Stomach (tissue), 4 donors: Measurements from ENCODE around the gene TJP2.

Source experiments
- EP300 ChIP-seq: sonication (generic); formaldehyde crosslinking; IDR thresholded peaks from one replicate; pipeline ENCODE4 v1.6.1; 2017; ENCODE audit warnings: antibody characterized with exemption
- POLR2A ChIP-seq, 4 donors: fragments of 450-650 bp; IDR thresholded peaks; one replicate each; pipeline ENCODE4 v1.6.1; 2016; ENCODE audit warnings: antibody characterized with exemption in 4 of 4, control low read depth in 2 of 4, mild to moderate bottlenecking in 1 of 4, moderate library complexity in 1 of 4
- POLR2AphosphoS5 ChIP-seq, 3 donors: sonication (generic); formaldehyde crosslinking; IDR thresholded peaks; one replicate each; pipeline ENCODE4 v1.6.1; 2016; ENCODE audit warnings: antibody characterized with exemption in 3 of 3
- TF ChIP-seq, protein P1 (sequence below), 7 experiments: fragments of 450-650 bp in 4 of 7; fragments of 200-600 bp in 3 of 7; sonication (generic) in 3 of 7; IDR thresholded peaks; one replicate each; pipeline ENCODE4 v1.5.1; 2016 to 2019; ENCODE audit warnings: antibody characterized with exemption in 7 of 7, control low read depth in 2 of 7, mild to moderate bottlenecking in 1 of 7

DNA sequence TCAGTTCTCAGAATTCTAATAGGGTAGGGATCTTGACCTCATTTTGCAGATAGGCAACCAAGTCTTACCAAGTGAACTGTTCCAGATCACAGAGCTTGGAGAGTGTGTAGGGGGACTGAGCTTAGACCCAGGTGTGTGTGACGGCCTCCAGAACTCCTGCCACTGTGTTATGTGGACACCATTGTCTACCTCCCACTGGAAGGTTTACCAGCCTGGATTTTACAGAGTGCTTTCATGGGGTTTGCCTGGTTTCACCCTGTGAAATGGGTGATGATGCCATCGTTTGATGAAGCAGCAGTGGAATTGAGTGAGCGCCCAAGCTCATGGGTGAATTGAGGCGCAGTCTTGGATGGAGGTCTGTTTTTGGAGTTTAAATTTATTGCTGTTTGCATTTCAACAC lies 23.6 kb downstream of the TJP2 start:
- TF ChIP-seq, protein P1, sequence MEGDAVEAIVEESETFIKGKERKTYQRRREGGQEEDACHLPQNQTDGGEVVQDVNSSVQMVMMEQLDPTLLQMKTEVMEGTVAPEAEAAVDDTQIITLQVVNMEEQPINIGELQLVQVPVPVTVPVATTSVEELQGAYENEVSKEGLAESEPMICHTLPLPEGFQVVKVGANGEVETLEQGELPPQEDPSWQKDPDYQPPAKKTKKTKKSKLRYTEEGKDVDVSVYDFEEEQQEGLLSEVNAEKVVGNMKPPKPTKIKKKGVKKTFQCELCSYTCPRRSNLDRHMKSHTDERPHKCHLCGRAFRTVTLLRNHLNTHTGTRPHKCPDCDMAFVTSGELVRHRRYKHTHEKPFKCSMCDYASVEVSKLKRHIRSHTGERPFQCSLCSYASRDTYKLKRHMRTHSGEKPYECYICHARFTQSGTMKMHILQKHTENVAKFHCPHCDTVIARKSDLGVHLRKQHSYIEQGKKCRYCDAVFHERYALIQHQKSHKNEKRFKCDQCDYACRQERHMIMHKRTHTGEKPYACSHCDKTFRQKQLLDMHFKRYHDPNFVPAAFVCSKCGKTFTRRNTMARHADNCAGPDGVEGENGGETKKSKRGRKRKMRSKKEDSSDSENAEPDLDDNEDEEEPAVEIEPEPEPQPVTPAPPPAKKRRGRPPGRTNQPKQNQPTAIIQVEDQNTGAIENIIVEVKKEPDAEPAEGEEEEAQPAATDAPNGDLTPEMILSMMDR (IDR thresholded peaks at IDR 0.05), result no peak
- TF ChIP-seq POLR2AphosphoS5 (IDR thresholded peaks at IDR 0.05) (no peak), POLR2A (IDR thresholded peaks at IDR 0.05) (no peak), EP300 (no peak)
